Spinal cord (tissue), 10 donors: ENCODE data around the gene ZNRF4. TPM values are rescaled to one million over a fixed set of nuclear protein-coding genes. Genes with fewer than 3 reads are reported as not detected.

Source experiments
- DNase-seq, 6 donors: peaks; one replicate each; pipeline versions ENCODE4 v3.0.0 to v3.0.0-alpha.2; 2013 to 2015; ENCODE audit warnings: low spot score in 6 of 6, low read depth in 4 of 6
- H3K27ac ChIP-seq: one replicate; pipeline ENCODE4 v1.5.1; 2013; ENCODE audit warnings: low read depth, low read length, control low read depth
- H3K27me3 ChIP-seq: one replicate; pipeline ENCODE4 v1.6.1; 2013; ENCODE audit warnings: low read length; ENCODE audit not compliant: control insufficient read depth, insufficient read depth
- H3K36me3 ChIP-seq: one replicate; pipeline ENCODE4 v1.6.1; 2013; ENCODE audit warnings: low read length; ENCODE audit not compliant: control insufficient read depth, insufficient read depth
- H3K4me1 ChIP-seq: one replicate; pipeline ENCODE4 v1.6.1; 2013; ENCODE audit warnings: low read length; ENCODE audit not compliant: control insufficient read depth, insufficient read depth
- H3K4me3 ChIP-seq: one replicate; pipeline ENCODE4 v1.5.1; 2013; ENCODE audit warnings: low read depth, low read length, control low read depth
- H3K9me3 ChIP-seq: one replicate; pipeline ENCODE4 v1.6.1; 2013; ENCODE audit warnings: low read length; ENCODE audit not compliant: control insufficient read depth, insufficient read depth
- WGBS: methylation state at CpG from one replicate; pipeline ENCODE4 v1.1.5; 2013; ENCODE audit warnings: missing lambda C conversion rate; ENCODE audit not compliant: insufficient coverage; 5-methylcytosine and 5-hydroxymethylcytosine counted together
- polyA plus RNA-seq, 2 donors: library from polyadenylated mRNA; unstranded; fragments of 120-200 nt; gene quantifications; one replicate each; pipeline ENCODE4 v1.2.1, GENCODE V29; 2013; ENCODE audit not compliant: insufficient read length in 2 of 2
- total RNA-seq, 2 donors: library from RNA; depleted of rRNA in 1 of 2; stranded (reverse); fragments of 120-200 nt in 1 of 2; fragments of >200 nt in 1 of 2; gene quantifications; one replicate each; pipeline versions ENCODE4 v1.2.3 to v1.2.4, GENCODE V29; 2013 to 2014
- donor health status: healthy.

ZNRF4 gene
- total and polyA plus RNA-seq, 4 donors: 0.11 to 0.71 (median 0.51) TPM; not detected in 1

DNA sequence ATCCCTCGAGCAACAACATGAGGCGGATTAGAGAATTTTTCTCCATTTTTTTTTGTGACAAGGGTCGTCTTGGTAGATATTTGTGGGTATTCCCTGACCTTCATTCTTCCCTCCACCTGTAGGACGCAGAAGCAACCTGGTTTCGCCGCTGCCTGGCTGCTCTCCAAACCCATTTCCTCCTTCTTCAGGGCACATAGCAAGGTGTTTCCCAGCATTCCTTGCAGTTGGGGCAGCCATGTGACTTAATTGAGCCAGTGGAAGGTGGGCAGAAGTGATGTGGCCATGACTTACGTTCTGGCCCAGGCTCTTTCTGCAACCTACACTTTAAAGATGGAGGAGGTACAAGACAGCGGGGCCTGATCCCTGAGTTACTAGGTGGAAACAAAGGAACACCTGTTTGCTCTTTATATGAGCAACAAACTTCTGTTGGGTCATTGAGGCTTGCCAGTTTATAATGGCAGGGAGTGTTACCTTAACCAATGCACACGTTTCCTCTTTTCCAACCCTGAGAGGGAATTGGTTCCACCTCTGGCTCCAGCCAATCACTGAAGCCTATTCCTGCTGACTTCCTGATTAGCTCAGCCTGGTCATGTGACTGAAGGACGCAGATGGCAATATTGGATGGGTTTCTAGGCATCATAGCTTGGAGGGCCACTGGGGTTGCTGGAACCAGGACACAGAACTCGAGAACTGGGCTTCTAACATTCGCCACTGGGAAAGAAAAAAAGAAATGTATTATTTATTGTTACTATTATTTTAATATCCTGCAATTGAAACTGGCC is 30.8 kb upstream of the ZNRF4 start:
- Histone ChIP-seq H3K4me3 (no peak overlapping the region), H3K4me1 (peaks cover 5% of the 10 kb centered on the region), H3K36me3 (no peaks in the 10 kb centered on the region), H3K27me3 (no peaks in the 10 kb centered on the region), H3K9me3 (no peaks in the 10 kb centered on the region), H3K27ac (no peak overlapping the region)
- no peak for DNase-seq
- WGBS: 68% methylated on average over 2 of the region's 12 CpGs

- no peak overlapping the region for H3K4me3 ChIP-seq
- H3K27ac ChIP-seq: no peak overlapping the region
- H3K27me3 ChIP-seq: no peaks in the 10 kb centered on the region
- no peak for DNase-seq
- WGBS: 25% methylated on average over 1 of the region's 1 CpG
- peaks cover 5% of the 10 kb centered on the region for H3K4me1 ChIP-seq
- H3K9me3 ChIP-seq: no peaks in the 10 kb centered on the region
- H3K36me3 ChIP-seq: no peaks in the 10 kb centered on the region
Observed at GRCh38 chr19:5425260-5425659, 30.0 kb upstream of the ZNRF4 start.

DNA sequence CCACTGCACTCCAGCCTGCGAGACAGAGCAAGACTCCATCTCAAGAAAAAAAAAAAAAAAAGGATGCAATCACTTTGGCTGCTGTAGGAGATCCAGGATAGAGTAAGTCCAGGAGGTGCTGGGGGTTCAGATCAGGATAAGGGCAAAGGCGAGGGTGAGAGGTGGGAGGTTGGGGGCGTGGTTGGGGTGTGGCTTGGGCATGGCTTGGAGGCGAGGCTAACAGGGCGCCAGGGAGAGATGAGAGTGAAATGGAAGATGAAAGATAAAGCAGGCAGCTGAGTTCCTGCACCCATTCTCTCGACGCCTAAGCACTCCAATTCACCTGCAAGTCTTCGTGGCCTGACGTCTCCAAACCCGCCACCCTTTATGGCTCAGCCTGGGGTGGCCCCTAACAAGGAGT is 25.0 kb upstream of the ZNRF4 start:
- Histone ChIP-seq H3K36me3 (no peaks in the 10 kb centered on the region), H3K27ac (no peak overlapping the region), H3K4me3 (no peak overlapping the region), H3K4me1 (peaks cover 5% of the 10 kb centered on the region), H3K27me3 (no peaks in the 10 kb centered on the region), H3K9me3 (no peaks in the 10 kb centered on the region)
- WGBS: 54% methylated on average over 6 of the region's 10 CpGs
- no peak for DNase-seq

DNA sequence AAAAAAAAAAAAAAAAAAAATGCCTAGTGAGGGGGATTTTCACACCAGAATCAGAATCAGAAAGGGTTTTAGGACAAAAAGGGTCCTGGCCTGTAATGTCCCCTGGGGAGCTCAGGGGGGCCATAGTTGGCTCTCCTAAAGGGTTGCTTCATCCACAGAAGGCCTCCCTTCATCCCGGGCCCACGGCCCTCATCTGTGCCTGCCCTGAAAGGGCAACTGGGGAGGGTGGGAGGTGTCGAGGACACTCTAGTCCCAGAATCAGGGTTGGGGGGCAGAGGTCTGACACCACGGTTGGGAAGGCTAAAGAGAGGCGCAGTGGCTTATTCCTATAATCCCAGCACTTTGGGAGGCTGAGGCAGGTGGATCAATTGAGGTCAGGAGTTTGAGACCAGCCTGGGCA is 22.5 kb upstream of the ZNRF4 start:
- no peaks in the 10 kb centered on the region for H3K9me3 ChIP-seq
- peaks cover 6% of the 10 kb centered on the region for H3K4me1 ChIP-seq
- no peak overlapping the region for H3K27ac ChIP-seq
- DNase-seq: no peak
- H3K36me3 ChIP-seq: no peaks in the 10 kb centered on the region
- H3K4me3 ChIP-seq: no peak overlapping the region
- 79% methylated on average over 4 of the region's 5 CpGs for WGBS
- H3K27me3 ChIP-seq: no peaks in the 10 kb centered on the region

DNA sequence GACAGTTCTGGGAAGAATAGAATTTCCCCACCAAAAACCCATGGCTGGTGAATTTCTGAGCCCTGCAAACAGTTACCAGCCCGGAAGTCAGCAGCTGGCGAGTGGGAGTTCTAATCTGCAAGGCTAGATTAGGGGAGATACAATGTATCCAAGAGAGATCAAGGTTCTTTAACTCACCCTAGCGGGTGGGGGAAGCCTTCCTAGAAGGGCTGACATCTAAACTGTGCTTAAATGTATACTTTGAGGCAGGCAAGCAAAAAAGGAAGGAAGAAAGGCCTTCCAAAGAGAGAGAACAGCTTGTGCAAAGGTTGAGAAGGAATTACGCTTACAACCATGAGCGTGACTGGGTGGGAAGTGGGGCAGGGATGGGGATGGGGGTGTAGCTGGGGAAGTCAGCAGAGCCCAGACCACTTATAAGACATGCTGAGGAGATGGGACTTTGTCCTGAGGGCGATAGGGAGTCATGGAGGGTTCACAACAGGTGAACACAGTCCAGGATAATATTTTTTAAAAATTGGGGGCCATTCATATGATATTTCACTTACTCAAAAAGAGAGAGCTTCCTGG is 20.8 kb upstream of the ZNRF4 start:
- Histone ChIP-seq H3K9me3 (no peaks in the 10 kb centered on the region), H3K27ac (no peak overlapping the region), H3K36me3 (no peaks in the 10 kb centered on the region), H3K27me3 (no peaks in the 10 kb centered on the region), H3K4me3 (no peak overlapping the region), H3K4me1 (peaks cover 6% of the 10 kb centered on the region)
- 78% methylated on average over 3 of the region's 6 CpGs for WGBS
- DNase-seq: no peak

DNA sequence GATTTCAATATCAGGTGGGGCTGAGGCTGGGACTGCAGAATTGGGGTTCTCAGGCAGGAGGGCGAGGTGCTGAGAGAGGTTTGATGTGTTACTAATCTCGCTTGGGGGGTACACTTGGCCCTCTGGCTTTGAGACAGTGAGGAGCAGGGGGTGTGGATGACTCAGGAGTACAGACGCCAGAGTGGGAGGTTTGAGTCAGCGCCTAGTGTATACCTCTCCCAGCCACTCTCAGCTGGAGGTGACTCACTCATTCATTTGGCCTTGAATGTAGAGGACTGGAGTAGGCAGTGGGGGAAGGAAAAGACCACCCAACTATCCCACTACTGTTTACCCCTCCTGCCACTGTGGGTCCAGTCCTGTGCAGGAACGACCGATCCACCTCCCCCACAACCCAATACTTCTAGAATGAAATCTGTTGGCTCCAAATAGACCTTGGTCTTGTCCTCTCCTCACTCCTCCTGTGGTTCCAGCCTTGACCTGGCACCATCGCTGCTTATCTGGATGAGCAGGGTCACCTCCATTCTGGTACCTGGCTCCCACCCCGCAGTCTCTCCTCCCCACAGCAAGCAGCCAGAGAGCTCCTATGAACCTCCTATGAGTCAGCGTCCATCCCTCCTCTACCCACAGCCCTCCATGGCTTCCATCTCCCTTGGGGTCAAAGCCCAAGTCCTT is 20.1 kb upstream of the ZNRF4 start:
- no peak for DNase-seq
- H3K36me3 ChIP-seq: no peaks in the 10 kb centered on the region
- H3K4me3 ChIP-seq: no peak overlapping the region
- no peak overlapping the region for H3K27ac ChIP-seq
- peaks cover 6% of the 10 kb centered on the region for H3K4me1 ChIP-seq
- H3K9me3 ChIP-seq: no peaks in the 10 kb centered on the region
- 93% methylated on average over 5 of the region's 9 CpGs for WGBS
- H3K27me3 ChIP-seq: no peaks in the 10 kb centered on the region

DNA sequence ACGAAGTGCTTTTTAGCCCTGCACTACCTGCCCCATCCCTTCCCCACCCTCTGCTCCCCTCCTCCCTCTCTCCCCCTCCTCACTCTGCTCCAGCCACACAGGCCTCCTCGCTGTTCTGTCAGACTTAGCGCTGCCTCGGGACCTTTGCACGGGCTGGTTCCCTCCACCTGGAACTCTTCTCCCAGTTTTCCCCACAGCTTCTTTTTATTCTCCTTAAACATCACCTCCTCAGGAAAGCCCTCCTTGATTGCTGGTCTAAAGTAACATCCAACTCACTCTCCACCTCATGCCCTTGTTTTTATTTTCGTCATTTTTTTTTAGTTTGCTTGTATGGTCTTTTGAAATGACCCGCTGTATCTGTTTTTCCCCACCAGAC is 19.6 kb upstream of the ZNRF4 start:
- Histone ChIP-seq H3K9me3 (no peaks in the 10 kb centered on the region), H3K27me3 (no peaks in the 10 kb centered on the region), H3K4me3 (no peak overlapping the region), H3K4me1 (peaks cover 6% of the 10 kb centered on the region), H3K36me3 (no peaks in the 10 kb centered on the region), H3K27ac (no peak overlapping the region)
- DNase-seq: no peak
- 93% methylated on average over 5 of the region's 7 CpGs for WGBS

DNA sequence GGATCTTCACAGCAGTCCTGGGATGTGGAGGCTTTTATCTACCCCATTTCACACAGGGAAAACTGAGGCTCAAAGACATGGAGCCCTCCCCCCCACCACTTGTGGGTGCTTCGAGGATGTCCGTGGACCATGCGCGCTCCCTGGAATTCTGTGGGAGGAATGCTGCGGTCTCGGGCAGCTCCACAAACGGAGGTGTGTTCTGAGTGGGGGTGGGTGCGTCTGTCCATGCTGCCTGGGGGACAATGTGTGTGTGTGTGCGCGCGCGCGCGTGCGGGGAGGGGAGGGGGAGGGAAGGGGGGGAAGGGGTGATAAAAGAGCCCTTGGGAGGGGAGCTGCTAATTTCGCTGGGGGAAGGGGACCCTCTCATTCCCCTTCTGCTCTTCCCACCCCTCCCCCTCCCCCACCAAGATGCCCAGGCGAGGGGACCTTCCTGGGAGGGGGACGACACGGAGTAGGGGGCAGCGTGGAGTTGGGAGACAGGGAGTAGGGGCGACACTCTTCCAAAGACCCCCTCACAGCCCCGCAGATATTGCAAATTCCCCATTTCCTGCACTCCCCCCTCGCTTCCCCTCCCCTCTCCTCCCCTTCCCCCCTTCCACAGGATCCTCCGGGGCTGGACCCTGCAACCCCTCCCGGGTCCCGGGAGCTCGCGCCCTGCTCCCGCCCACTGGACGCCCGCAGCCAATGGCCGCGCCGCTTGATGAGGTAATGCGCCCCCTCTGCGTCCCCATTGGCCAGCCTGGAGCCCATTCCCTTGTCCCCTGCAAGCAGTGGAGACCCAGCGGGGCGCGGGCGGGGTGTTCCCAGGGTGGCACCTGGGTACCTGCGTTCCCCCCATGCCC is 18.9 kb upstream of the ZNRF4 start:
- Histone ChIP-seq H3K9me3 (no peaks in the 10 kb centered on the region), H3K27ac (no peak overlapping the region), H3K27me3 (no peaks in the 10 kb centered on the region), H3K4me1 (peaks cover 6% of the 10 kb centered on the region), H3K36me3 (no peaks in the 10 kb centered on the region), H3K4me3 (peak overlapping the region; percentile 44)
- DNase-seq: peak; percentile 63 to 98 (median 86)
- 0% methylated on average over 24 of the region's 41 CpGs for WGBS

DNA sequence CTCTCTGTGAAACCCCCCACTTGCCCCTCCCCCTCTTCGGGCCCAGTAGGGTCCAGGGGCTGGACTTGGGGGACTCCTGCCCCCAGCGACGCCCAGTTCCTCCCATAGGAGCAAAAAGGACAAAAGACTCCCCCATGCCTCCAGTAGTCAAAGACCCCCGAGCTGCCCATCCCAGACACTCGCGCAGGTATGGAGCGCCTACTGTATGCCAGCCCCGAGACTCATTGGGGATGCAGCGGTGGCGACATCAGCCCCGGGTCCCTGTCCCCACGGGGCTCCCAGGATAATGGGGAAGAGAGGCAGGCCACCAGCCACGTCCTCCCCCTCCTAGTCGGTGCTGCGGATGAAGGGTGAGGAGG is 18.3 kb upstream of the ZNRF4 start:
- no peak for DNase-seq
- H3K27ac ChIP-seq: no peak overlapping the region
- H3K36me3 ChIP-seq: no peaks in the 10 kb centered on the region
- 0% methylated on average over 7 of the region's 15 CpGs for WGBS
- peak overlapping the region; percentile 44 for H3K4me3 ChIP-seq
- peaks cover 6% of the 10 kb centered on the region for H3K4me1 ChIP-seq
- no peaks in the 10 kb centered on the region for H3K9me3 ChIP-seq
- H3K27me3 ChIP-seq: no peaks in the 10 kb centered on the region
